ENCODE results near the gene CDV3. TPM values are rescaled to one million over a fixed set of nuclear protein-coding genes. Genes with fewer than 3 reads are reported as not detected.

Gene CDV3
- total and polyA plus RNA-seq, 9 of the 15 experiments (the other 6 are each of a cell fraction or from before 2014, with no cell fraction given) = 72.3 to 273 (median 116) TPM

GRCh38 chr3:133573629-133574194, at the start of gene CDV3 (continued):
- peak; percentile 84 for TF ChIP-seq POLR2G (IDR thresholded peaks at IDR 0.05; ENCODE audit: low read depth, low read length)
- TF ChIP-seq PHB2 (IDR thresholded peaks at IDR 0.05; ENCODE audit: low read depth) = no peak
- no peak for TF ChIP-seq ZSCAN32 (CRISPR knock-in tag; IDR thresholded peaks at IDR 0.05)
- TF ChIP-seq ZNF197 (CRISPR knock-in tag; IDR thresholded peaks at IDR 0.05; ENCODE audit: low read depth) = no peak
- no peak for TF ChIP-seq ZNF316 (IDR thresholded peaks at IDR 0.05)
- 0 out of 4 replicates have a peak, but pooled peaks of 1 of the 2 experiments have one; percentile 49 for TF ChIP-seq MNT (conservative IDR thresholded peaks at IDR 0.05)
- no peak for TF ChIP-seq CSDE1 (IDR thresholded peaks at IDR 0.05)
- no peak for TF ChIP-seq REST (IDR thresholded peaks at IDR 0.05; ENCODE audit: borderline replicate concordance)
- TF ChIP-seq REST (CRISPR knock-in tag; IDR thresholded peaks at IDR 0.05; ENCODE audit: low read depth) = no peak
- TF ChIP-seq ZFP1 (CRISPR knock-in tag; IDR thresholded peaks at IDR 0.05) = no peak
- no peak for TF ChIP-seq PCBP2 (IDR thresholded peaks at IDR 0.05; ENCODE audit: low read depth, low read length, poor library complexity, severe bottlenecking)
- no peak for TF ChIP-seq PBX2 (CRISPR knock-in tag; IDR thresholded peaks at IDR 0.05; ENCODE audit: low read depth)
- no peak for TF ChIP-seq PBX2 (tag; conservative IDR thresholded peaks at IDR 0.05; ENCODE audit: low read depth)
- no peak for TF ChIP-seq ZBTB17 (CRISPR knock-in tag; IDR thresholded peaks at IDR 0.05)
- no peak for TF ChIP-seq ZKSCAN1 (IDR thresholded peaks at IDR 0.05; ENCODE audit: low read depth, low read length)
- TF ChIP-seq ZNF121 (CRISPR knock-in tag; conservative IDR thresholded peaks at IDR 0.05) = no peak
- no peak for TF ChIP-seq RBM22 (IDR thresholded peaks at IDR 0.05; ENCODE audit: low read depth, low read length, poor library complexity, severe bottlenecking)
- no peak for TF ChIP-seq HMG20B (CRISPR knock-in tag; IDR thresholded peaks at IDR 0.05)
